Thyroid gland (tissue), 4 donors: ENCODE data around the gene U2SURP. TPM values are rescaled to one million over a fixed set of nuclear protein-coding genes. Genes with fewer than 3 reads are reported as not detected.
A peak's percentile ranks its signal among the peaks of the same experiment; 100 is the strongest.

Experiments
- DNase-seq, 2 donors: peaks; one replicate each; pipeline ENCODE4 v3.0.0-alpha.2; 2019
- H3K27ac ChIP-seq, 3 donors: fragments of 200-600 bp; sonication (generic); 1 replicate in 2 of 3; 2 replicates in 1 of 3; pipeline ENCODE4 v1.5.1; 2016 to 2019; ENCODE audit warnings: mild to moderate bottlenecking in 1 of 3, moderate library complexity in 1 of 3
- H3K27me3 ChIP-seq: fragments of 200-600 bp; sonication (generic); one replicate; pipeline ENCODE4 v1.5.1; 2019
- H3K36me3 ChIP-seq, 2 donors: fragments of 200-600 bp; sonication (generic); one replicate each; pipeline ENCODE4 v1.5.1; 2016 to 2019
- H3K4me1 ChIP-seq, 2 donors: fragments of 200-600 bp; sonication (generic); one replicate each; pipeline ENCODE4 v1.5.1; 2017 to 2019
- H3K4me3 ChIP-seq, 3 donors: fragments of 200-600 bp; sonication (generic); replicated peaks in 1 of 3; 1 replicate in 2 of 3; 2 replicates in 1 of 3; pipeline ENCODE4 v1.5.1; 2016; ENCODE audit warnings: mild to moderate bottlenecking in 1 of 3
- H3K9me3 ChIP-seq: fragments of 200-600 bp; sonication (generic); one replicate; pipeline ENCODE4 v1.5.1; 2017
- CTCF ChIP-seq, 6 experiments: fragments of 200-600 bp in 3 of 6; fragments of 450-650 bp in 3 of 6; sonication (generic) in 3 of 6; IDR thresholded peaks; one replicate each; pipeline ENCODE4 v1.5.1; 2016 to 2019; ENCODE audit warnings: antibody characterized with exemption in 6 of 6, mild to moderate bottlenecking in 2 of 6, inconsistent platforms in 1 of 6, moderate library complexity in 1 of 6
- POLR2A ChIP-seq, 2 donors: fragments of 450-650 bp; IDR thresholded peaks; one replicate each; pipeline ENCODE4 v1.6.1; 2017; ENCODE audit warnings: antibody characterized with exemption in 2 of 2, mild to moderate bottlenecking in 2 of 2, moderate library complexity in 1 of 2
- WGBS, 2 donors: methylation state at CpG; one replicate each; pipeline ENCODE4 v1.1.5; 2017; 5-methylcytosine and 5-hydroxymethylcytosine counted together
- intact Hi-C: fragments of 100-400 bp; cut with DNase I; formaldehyde crosslinking; loops from one replicate; pipeline ENCODE4 v1.15.1; 2023
- total RNA-seq, 4 donors: library from RNA; depleted of rRNA; stranded (reverse); fragments of >200 nt; gene quantifications; one replicate each; pipeline ENCODE4 v1.2.3, GENCODE V29; 2016

The U2SURP gene
- total RNA-seq, 4 donors from 2014 or later: 87.8 to 144 (median 102) TPM

- H3K4me1 ChIP-seq: no peaks in the 10 kb centered on the region
- H3K4me3 ChIP-seq: no peak overlapping the region
- H3K27me3 ChIP-seq: no peaks in the 10 kb centered on the region
- intact Hi-C loops: no loop called here
- H3K36me3 ChIP-seq: peaks cover 0 to 12% of the 10 kb centered on the region in 2 donors
- DNase-seq: no peak
- H3K9me3 ChIP-seq: no peaks in the 10 kb centered on the region
- TF ChIP-seq CTCF (IDR thresholded peaks at IDR 0.05): no peak
- TF ChIP-seq POLR2A (IDR thresholded peaks at IDR 0.05): no peak
- 83 to 90% methylated on average over 3 of the region's 3 CpGs for WGBS, 2 donors
- H3K27ac ChIP-seq: no peak overlapping the region
Observed at GRCh38 chr3:143035466-143036211, 34.3 kb downstream of the U2SURP start.

- no peak overlapping the region for H3K4me3 ChIP-seq
- 77 to 92% methylated on average over 2 of the region's 2 CpGs for WGBS, 2 donors
- intact Hi-C loops: no loop called here
- H3K27ac ChIP-seq: no peak overlapping the region
- no peaks in the 10 kb centered on the region for H3K9me3 ChIP-seq
- no peak for DNase-seq
- TF ChIP-seq CTCF (IDR thresholded peaks at IDR 0.05) (no peak), POLR2A (IDR thresholded peaks at IDR 0.05) (no peak)
- peaks cover 3 to 5% of the 10 kb centered on the region in 2 donors for H3K4me1 ChIP-seq
- H3K27me3 ChIP-seq: no peaks in the 10 kb centered on the region
- H3K36me3 ChIP-seq: peaks cover 0 to 12% of the 10 kb centered on the region in 2 donors
Observed at GRCh38 chr3:143036557-143036956, 35.2 kb downstream of the U2SURP start.

GRCh38 chr3:143037867-143038266 is 36.5 kb downstream of the U2SURP start:
- intact Hi-C loops: no loop called here
- no peak for DNase-seq
- 90 to 94% methylated on average over 2 of the region's 2 CpGs for WGBS, 2 donors
- H3K4me1 ChIP-seq: peaks cover 12% of the 10 kb centered on the region in 2 donors
- H3K27me3 ChIP-seq: no peaks in the 10 kb centered on the region
- peaks cover 0 to 12% of the 10 kb centered on the region in 2 donors for H3K36me3 ChIP-seq
- TF ChIP-seq POLR2A (IDR thresholded peaks at IDR 0.05) (no peak), CTCF (IDR thresholded peaks at IDR 0.05) (no peak)
- no peak overlapping the region for H3K27ac ChIP-seq
- H3K9me3 ChIP-seq: no peaks in the 10 kb centered on the region
- H3K4me3 ChIP-seq: no peak overlapping the region

GRCh38 chr3:143040261-143040879 is 39.0 kb downstream of the U2SURP start:
- no peak overlapping the region for H3K4me3 ChIP-seq
- H3K4me1 ChIP-seq: peaks cover 12% of the 10 kb centered on the region in 2 donors
- peak in 5 of 6 experiments; percentile 24 to 64 (median 59) for TF ChIP-seq CTCF (IDR thresholded peaks at IDR 0.05)
- no peak for TF ChIP-seq POLR2A (IDR thresholded peaks at IDR 0.05)
- no peaks in the 10 kb centered on the region for H3K9me3 ChIP-seq
- no peaks in the 10 kb centered on the region for H3K27me3 ChIP-seq
- H3K36me3 ChIP-seq: peaks cover 8 to 13% of the 10 kb centered on the region in 2 donors
- 69 to 72% methylated on average over 3 of the region's 3 CpGs for WGBS, 2 donors
- no peak for DNase-seq
- intact Hi-C loops: no loop called here
- H3K27ac ChIP-seq: no peak overlapping the region

GRCh38 chr3:143041903-143042302 is 40.5 kb downstream of the U2SURP start:
- Histone ChIP-seq H3K9me3 (no peaks in the 10 kb centered on the region), H3K27ac (peak overlapping the region; percentile 55 to 76 (median 56)), H3K36me3 (peaks cover 8 to 14% of the 10 kb centered on the region in 2 donors), H3K4me1 (peaks cover 12% of the 10 kb centered on the region in 2 donors), H3K27me3 (no peaks in the 10 kb centered on the region), H3K4me3 (no peak overlapping the region)
- DNase-seq: no peak
- TF ChIP-seq CTCF (IDR thresholded peaks at IDR 0.05): peak in 1 of 6 experiments; percentile 7
- no peak for TF ChIP-seq POLR2A (IDR thresholded peaks at IDR 0.05)
- WGBS, 2 donors: 27 to 52% methylated on average over 1 of the region's 1 CpG
- intact Hi-C loops: no loop called here
